GM12801 (cell line): Measurements from ENCODE around the gene MCF2.

Experiments
- TF ChIP-seq, protein P1 (sequence below): IDR thresholded peaks from one replicate; pipeline ENCODE4 v1.5.1; 2011; ENCODE audit warnings: control low read depth; ENCODE audit not compliant: insufficient read length; ENCODE audit errors: extremely low read depth

The MCF2 gene

GRCh38 chrX:139554376-139554775 lies 153.6 kb downstream of the MCF2 start:
- TF ChIP-seq, protein P1, sequence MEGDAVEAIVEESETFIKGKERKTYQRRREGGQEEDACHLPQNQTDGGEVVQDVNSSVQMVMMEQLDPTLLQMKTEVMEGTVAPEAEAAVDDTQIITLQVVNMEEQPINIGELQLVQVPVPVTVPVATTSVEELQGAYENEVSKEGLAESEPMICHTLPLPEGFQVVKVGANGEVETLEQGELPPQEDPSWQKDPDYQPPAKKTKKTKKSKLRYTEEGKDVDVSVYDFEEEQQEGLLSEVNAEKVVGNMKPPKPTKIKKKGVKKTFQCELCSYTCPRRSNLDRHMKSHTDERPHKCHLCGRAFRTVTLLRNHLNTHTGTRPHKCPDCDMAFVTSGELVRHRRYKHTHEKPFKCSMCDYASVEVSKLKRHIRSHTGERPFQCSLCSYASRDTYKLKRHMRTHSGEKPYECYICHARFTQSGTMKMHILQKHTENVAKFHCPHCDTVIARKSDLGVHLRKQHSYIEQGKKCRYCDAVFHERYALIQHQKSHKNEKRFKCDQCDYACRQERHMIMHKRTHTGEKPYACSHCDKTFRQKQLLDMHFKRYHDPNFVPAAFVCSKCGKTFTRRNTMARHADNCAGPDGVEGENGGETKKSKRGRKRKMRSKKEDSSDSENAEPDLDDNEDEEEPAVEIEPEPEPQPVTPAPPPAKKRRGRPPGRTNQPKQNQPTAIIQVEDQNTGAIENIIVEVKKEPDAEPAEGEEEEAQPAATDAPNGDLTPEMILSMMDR: no peak

DNA sequence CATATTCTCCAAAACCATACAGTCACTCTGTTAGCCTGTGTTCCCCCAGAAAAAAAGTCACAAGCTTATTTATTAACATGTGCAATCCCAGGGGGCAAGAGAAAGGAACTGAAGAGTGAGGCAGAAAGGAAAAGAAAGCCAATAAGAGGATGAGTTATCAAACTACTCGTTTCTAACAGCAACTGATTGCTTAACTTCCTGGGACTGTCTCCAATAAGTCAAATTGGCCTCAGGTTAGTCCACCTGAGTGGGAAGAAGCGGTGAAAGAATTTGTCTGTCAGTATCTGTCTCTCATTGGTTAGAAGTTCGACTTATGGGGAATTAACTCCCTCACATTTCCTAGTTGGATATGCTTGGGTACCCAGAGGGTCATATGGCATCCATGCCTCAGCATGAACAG lies 163.4 kb downstream of the MCF2 start:
- TF ChIP-seq, protein P1: no peak

GRCh38 chrX:139543920-139544319 lies 164.0 kb downstream of the MCF2 start:
- TF ChIP-seq, protein P1: no peak

- TF ChIP-seq, protein P1: no peak
These were observed 165.3 kb downstream of the MCF2 start for GRCh38 chrX:139542652-139543051.

DNA sequence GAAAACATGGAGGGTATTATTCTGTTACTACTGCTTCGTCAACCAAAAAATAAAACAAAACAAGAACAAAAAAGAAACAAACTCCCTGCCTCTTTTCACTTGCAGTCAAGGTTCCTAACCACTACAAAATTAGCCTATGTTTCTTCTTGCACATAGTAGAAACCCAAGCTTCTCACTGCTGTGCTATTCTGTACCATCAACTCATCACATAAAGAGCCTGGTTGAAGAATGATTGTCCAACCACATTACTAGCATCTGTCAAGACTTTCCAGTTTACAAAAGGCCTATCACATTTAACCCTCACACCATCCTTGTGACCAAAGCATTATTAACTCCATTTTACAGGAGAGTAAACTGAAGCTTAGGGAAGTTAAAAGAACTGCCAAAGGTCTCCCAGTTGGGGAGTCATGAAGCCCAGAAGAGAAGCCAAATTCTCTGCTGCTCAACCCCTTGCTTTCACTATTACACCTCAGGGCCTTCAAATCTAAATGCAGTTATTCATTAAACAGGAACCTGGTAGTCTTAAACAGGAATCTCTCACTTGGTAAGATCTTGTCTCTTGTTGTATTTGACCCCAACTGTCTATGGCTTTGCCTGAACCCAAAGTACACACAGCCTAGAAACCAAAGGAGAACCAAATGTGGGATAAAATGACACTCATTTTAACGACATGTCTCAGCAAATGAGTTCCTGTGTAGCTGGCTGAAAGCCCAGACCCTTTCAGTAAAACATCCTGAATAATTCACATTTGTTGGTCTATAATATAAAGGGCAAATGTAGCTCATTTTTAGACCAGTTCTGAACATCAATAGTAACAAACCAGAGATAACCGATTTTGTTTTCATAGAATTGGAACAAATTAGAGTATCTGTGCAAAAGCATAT lies 168.8 kb downstream of the MCF2 start:
- TF ChIP-seq, protein P1: no peak

GRCh38 chrX:139533444-139533843 lies 174.5 kb downstream of the MCF2 start:
- TF ChIP-seq, protein P1: no peak

DNA sequence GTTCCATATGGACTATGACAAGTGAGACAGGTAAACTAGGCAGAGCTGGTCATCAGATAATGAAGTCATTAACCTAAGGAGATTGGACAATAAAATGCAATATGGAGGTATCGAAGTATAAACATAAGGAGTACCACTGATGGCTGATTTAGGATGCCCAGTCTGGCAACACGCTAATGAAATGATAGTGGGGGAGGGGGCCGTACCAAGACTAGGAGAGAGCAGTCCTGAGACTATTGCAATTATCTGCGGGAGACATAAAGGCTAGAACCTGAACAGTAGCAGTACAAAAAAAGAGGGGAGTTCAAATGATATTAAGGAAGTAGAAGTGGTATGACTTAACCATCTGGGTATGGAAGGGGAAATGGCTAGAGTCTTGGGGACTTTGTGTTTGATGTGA lies 175.1 kb downstream of the MCF2 start:
- TF ChIP-seq, protein P1: no peak
